ENCODE results near the gene HTT-AS.

HTT-AS gene

DNA sequence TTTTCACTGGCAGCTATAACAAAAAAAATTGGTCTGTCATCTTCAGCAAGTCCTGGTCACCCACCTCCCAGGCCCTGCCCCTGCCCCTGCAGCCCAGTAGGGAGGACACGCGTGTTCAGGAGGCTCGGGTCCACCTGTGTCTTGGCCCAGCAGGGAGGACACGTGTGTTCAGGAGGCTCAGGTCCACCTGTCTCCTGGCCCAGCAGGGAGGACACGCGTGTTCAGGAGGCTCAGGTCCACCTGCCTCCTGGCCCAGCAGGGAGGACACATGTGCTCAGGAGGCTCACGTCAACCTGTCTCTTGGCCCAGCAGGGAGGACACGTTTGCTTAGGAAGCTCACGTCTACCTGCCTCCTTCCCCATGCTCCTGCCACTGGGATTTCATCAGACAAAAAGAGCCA lies 44.9 kb downstream of the HTT-AS start:
- DNase-seq: no peak

DNA sequence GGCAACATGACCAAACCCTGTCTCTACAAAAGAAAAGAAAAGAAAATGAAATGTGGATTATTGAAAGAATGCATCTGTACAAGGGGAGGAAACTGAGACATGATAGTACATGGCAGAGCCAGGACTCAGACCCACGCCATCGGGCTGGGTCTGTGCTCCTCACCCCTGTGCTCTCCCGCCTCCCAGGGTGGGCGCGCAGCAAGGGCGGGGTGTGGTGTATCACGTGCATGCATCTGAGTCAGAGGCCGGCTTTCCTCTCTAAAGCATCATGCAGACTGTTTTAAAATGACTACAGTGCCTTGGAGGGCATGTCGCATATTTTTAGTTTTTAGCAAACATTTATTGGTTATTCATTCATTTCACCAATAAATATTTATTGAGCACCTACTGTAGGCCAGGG lies 47.8 kb downstream of the HTT-AS start:
- DNase-seq: no peak

DNA sequence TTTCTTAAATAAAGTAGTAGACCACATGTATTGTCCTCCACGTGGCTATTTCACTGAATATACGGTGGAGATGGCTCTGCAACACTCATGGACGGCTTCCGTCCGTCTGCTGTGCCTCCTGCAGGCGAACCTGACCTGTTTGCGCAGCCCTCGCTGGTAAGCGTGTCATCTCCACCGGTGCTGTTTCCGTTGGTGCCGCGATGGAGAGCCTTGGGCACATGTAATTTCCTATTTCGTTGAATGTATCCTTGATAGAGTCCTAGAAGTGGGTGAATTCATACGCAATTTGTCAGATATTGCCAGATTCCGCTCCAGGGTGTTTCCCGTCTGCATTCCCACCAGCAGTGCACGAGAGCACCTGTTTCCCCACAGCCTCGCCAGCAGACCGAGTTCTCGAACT lies 48.5 kb downstream of the HTT-AS start:
- DNase-seq: no peak

- DNase-seq: no peak
These were observed 51.7 kb downstream of the HTT-AS start for GRCh38 chr4:3022651-3023050.

DNA sequence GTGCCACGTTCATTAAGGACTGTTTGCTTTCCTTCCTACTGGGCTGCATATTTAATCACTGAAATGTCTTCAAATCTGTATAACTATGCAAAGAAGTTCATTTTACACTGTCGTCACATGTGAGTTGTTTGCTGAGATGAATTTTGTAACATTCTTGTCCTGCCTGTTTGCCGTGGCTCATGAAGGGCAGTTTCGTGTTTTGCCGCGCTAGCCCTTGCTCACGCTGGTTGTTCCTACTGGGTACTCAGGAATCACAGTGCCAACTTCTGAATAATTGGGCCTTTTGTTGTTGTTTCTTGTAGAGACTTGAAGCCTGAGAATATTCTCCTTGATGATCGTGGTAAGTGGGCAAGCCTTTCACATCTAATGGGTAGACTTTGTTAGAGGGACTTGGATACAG lies 52.2 kb downstream of the HTT-AS start:
- no peak for DNase-seq

DNA sequence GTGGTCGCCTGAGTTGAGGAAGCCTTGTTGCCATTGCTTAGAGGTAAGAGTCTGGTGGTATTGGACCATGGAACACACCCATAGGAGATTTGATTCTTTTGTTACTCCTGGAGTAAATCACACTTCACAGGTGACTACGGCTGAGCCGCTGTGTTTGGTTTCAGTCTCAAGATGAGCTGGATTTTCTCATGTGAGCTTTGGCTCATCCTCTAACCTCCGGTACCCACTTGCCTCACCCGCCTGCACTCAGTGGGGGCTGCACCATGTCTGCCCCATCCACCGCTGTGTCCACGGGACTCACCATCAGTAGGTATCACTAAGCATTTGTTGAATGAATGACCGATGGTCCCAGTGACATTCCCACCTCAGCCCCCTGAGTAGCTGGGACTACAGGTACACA lies 52.7 kb downstream of the HTT-AS start:
- DNase-seq: no peak

DNA sequence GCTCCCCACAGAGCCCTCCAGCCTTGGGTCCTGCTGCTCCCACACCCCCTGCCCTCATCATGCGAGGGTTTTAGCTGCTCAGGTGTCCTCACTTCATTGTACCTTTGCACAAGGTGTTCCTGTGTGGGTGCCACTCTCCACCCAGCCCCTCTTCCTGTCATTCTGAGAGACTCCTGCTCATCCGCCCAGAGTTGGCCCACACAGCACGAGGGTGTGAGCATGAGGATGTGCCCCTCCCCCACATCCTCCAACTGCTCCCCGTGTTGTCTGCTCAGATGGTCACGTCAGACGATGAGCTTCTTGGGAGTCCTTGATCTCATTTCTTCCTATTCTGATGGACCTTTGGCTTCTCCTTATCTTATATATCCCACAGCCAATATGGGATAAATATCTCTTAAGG lies 53.2 kb downstream of the HTT-AS start:
- no peak for DNase-seq

DNA sequence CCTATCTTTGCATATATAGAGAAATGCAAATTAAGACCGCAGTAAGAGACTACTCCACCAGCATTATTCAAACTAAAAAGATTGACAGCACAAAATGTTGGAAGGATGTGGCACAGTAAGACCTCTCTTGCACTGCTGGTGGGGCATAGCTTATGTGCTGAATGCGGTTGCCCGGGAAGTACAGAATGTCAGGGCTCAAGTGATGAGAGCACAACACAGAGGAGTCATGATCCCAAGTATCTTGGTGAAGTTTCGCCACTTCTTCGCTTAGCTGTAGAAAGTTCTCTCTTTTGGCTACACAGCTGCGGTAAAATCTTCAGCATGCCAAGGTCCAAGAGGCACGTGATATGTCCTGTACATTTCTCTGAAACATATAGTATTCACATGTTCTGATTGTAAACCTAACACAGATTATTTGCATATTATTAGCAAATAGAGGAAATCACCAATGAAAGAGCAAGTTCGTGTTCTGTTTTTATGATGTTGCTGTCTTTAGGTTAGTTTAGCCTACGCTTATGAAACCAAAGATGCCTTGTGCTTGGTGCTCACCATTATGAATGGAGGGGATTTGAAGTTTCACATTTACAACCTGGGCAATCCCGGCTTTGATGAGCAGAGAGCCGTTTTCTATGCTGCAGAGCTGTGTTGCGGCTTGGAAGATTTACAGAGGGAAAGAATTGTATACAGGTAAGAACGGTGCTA lies 55.0 kb downstream of the HTT-AS start:
- DNase-seq: no peak

DNA sequence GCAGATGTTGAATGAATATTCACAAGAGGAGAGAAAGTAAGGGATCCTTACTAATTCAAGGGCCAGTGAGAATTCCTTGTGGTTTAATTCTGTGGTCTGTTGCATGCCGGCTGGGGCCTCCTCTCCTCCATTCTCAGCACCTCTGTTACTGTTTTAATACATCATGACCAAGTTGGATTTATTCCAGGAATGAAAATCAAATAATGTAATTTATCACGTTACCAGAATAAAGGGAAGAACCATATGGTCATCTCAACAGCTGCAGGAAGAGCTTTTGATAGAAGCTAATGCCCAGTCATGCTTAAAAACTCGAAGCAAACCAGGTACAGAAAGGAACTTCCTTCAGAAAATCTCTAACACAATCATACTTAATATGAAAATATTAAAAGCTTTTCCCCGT lies 56.8 kb downstream of the HTT-AS start:
- DNase-seq: peak; percentile 52

DNA sequence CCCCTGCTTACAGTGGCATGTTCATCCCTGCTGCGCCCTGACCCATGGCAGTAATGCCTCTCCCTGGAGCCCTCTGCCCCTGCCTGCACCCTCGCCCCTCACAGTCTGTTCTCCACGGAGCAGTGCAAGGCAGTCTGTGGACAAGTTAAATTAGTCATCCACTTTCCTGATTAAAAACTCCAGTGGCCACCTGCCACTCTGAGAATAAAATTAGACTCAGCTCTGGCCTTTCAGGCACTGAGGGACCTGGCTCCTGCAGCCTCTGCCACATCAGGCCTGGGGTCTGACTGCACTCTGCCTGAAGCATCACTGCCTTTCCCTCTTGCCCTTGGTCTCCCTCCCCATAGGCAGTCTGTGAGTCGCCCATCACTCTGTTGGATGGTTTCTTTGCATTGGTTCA lies 57.4 kb downstream of the HTT-AS start:
- no peak for DNase-seq

DNA sequence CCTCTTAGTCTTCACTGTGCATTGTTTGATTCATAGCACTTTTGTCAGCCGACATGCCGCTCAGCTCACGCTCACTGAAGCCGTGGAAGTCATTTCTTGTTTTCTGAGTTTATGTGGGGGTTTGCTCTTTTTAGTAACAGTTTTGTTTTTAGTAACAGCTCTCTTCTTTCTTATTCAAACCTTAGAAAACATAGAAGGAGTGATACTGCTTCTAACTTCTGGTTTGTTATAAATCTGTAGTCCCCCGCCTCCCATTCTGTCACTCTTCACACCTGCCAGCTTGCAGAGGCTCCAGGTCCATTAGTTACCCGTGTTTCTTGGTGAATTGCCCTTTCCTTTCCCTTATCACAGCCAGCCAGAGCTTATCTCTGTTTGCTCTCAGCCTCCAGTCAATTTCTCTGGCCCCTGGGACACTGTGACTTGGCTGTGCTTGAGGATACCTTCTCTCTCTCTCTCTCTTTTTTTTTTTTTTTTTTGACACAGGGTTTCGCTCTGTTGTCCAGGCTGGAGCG lies 60.4 kb downstream of the HTT-AS start:
- DNase-seq: no peak

Data from fibroblast of skin of scalp (primary cell).